GM12891 (cell line): ENCODE measurements around the gene C8G.

Experiments
- POLR2A ChIP-seq: IDR thresholded peaks from 2 replicates; pipeline ENCODE4 v1.6.1; 2011; ENCODE audit warnings: low read depth, low read length, control low read depth
- POLR2AphosphoS5 ChIP-seq: IDR thresholded peaks from 2 replicates; pipeline ENCODE4 v1.6.1; 2011; ENCODE audit warnings: low read depth, low read length, control low read depth
- POU2F2 ChIP-seq: IDR thresholded peaks from 2 replicates; pipeline ENCODE4 v1.6.1; 2011; ENCODE audit warnings: low read depth, mild to moderate bottlenecking, control low read depth, low read length, moderate library complexity

GRCh38 chr9:136925414-136926153 is 19.5 kb upstream of the C8G start:
- TF ChIP-seq POU2F2: no peak
- no peak for TF ChIP-seq POLR2A
- 0 out of 2 replicates have a peak, but pooled peaks have one; percentile 22 for TF ChIP-seq POLR2AphosphoS5
